Measurements from ENCODE around the gene ZPBP.

The ZPBP gene

DNA sequence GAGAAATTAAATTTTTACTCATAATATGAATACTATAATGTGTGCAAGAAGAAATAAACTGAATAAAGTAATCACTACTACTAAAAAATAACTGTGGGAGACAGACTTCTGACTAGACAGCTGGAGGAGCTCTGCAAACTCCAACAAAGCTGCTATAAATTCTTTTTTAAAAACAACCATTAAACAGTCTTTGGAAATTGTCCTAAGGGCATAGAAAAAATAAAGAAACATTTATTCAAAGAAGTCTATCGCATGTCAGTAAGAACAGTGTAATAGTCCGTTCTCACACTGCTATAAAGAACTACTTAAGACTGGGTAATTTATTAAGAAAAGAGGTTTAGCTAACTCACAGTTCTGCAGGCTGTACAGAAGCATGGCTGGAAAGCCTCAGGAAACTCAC is 56.0 kb downstream of the ZPBP start:
- DNase-seq: no peak

DNA sequence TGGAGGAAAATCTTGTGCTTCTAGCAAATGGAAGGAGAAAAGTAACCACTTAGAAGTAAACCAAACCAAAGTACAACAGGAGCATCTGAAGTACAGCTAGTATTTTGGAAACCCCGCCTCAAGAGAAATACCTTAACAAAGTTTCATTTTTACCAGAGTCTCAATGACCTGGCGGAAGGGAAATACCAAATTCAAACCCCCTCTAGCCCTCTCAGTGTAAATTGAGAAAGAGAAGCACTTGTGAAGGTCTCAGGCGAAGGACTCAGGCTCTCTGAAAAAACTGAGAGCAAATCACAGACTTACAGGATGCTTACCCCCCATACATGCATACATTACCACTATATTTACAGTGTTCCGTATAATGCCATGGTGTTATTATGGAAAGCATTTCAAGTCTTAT is 70.1 kb downstream of the ZPBP start:
- DNase-seq: no peak

DNA sequence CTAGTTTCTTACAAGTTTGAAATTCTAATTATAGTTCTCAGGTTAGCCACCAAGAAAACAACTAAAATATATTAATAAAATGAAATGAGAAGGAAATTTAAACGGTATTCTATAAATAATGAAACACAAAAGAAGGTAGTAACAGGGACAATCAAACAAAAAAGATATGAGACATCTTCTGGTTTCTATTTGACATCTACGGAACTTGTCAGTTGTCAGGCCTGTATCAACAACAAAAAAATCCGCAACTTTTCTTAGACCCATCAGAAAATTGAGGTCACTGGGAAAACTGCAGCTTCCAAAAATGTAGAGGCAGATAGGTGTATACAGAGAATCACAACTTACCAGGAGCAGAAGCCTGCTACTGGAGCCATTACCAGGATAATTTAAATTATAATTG is 70.6 kb downstream of the ZPBP start:
- no peak for DNase-seq

DNA sequence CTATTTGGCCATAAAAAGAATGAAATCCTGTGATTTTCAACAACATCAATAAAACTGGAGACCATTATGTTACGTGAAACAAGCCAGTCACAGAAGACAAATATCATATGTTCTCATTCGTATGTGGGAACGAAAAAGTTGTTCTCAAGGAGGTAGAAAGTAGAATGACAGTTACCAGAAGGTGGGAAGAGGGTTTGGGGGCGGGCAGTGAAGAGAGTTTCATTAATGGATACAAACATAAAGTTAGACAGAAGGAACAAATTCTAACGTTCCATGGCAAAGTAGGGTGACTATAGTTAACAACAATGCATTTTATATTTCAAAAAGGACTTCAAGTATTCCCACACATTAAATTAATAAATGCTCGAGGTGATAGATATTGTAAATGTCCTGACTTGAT is 97.4 kb downstream of the ZPBP start:
- DNase-seq: no peak

DNA sequence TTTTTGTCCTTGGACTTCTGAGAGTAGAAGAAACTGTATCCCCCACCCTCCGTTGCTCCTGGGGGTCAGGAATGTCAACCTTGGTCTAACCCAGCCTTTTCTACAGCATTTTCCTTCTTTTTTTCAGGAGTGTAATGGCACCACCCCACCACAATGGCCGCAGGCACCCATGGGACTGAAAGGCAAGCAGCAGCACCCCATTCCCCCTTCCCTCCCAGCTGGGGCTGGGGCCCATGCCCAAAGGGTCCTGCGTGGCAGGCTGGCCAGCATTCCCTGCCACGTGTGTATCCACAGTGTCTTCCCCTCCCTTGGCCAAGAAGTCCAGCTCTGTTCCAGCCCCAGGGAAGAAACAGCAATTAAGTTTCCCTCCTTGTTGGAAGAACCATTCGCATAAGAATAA is 106.9 kb downstream of the ZPBP start:
- DNase-seq: no peak

DNA sequence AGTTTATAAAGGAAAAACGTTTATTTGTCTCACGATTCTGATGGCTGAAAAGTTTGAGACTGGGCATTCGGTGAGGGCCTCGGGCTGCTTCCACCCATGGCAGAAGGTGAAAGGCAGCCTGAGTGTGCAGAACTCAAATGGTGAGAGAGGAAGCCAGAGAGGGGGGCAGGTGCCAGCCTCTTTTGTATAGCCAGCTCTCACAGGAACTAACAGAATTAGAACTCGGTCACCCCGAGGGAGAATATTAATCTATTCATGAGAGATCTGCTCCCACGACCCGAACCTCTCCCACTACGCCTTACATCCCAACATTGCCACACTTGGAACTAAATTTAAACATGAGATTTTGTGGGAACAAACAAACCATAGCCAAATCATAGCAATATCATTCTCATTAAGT is 112.6 kb downstream of the ZPBP start:
- no peak for DNase-seq

DNA sequence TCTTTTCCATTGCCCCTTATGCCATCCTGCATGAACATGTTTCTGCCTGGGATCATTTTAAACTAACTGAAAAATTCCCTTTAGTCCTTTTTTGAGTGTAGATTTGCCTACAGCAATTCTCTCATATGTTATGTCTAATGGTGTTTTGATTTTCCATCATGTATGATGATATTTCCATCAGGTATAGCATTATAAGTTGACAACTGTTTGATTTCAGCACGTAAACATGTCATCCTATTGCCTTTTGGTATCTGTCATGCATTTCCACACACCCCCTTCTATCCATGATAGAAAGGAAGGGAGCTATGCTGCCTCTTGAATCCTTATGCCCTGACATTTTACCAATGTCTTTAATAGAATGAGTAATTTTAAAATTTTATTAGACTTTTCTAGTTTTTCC is 116.8 kb downstream of the ZPBP start:
- DNase-seq: no peak

DNA sequence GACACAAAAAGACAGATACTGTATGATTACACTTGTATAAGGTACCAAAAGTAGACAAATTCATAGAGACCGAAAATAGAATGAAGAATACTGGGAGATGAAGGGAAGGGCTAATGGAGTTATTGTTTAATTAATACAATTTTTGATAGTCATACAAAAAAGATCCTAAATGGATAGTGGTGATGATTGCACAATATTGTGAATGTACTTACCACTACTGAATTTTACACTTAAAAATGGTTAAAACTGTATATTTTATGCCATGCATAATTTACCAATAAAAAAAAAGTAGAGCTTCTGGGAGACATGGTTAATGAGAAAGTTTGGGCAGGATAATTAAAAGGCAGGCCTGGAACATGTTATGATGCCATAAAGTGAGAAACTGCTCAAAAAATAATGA is 119.0 kb downstream of the ZPBP start:
- no peak for DNase-seq

DNA sequence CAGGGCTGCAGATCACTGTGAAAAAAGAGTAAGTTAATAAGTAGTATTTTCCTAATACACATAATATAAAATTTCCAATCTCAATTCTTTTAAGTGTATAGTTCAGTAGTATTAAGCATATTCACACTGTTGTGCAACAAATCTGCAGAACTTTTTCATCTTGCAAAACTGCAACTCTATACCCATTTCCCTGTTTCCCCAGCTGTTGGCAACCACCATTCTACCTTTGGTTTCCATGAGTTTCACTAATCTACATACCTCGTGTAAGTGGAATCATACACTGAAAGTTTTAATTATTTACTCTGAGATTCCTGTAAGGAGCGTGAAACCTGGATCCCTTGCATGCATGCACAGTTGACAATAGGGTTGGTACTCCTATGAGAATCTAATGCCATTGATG is 155.4 kb downstream of the ZPBP start:
- no peak for DNase-seq

DNA sequence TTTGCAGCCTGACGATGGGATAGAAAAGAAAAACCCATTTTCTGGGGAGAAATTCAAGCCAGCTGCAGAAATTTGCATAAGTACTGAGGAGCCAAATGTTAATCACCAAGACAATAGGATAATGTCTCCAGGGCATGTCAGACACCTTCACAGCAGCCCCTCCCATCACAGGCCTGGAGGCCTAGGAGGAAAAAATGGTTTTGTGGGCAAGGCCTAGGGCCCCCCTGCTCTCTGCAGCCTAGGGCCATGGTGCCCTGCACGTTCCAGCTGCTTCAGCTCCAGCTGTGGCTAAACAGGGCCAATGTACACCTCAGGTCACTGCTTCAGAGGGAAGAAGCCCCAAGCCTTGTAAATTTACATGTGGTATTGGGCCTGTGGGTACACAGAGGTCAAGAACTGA is 161.4 kb downstream of the ZPBP start:
- DNase-seq: no peak

DNA sequence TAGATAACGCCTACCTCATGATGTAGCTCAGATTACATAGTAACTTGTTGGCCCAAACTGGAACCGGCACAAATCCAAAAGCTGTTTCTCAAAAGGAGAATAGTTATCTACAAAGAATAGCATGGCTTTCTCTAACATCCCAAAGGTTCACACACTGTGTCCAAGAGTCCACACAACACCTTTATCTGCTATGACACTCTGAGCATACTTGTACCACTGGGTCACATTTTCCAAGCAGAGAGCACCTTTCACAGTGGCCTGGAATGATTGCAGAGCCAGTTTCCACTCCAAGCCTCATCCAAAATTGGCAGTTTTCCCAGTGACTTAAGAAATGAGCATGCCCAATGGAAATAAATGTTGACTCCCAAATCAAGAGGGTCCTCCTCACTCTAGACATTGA is 164.3 kb downstream of the ZPBP start:
- DNase-seq: no peak

DNA sequence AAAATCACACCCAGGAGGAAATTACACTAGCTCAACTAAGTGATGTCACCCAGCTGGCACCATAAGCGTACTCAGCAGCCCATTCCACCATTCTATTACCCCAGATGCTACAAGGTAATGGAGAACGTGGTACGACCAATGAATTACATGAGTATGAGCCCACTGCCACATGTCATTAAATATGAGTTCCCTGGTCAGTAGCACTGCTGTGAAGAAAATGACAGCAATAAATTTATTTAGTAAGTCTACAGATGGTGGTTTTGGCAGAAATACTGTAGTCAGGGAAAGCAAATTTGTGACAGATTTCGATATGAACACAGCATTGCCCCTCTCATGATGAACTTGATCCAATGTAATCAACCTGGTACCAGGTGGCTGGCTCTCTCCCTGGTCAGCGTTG is 165.4 kb downstream of the ZPBP start:
- DNase-seq: no peak

DNA sequence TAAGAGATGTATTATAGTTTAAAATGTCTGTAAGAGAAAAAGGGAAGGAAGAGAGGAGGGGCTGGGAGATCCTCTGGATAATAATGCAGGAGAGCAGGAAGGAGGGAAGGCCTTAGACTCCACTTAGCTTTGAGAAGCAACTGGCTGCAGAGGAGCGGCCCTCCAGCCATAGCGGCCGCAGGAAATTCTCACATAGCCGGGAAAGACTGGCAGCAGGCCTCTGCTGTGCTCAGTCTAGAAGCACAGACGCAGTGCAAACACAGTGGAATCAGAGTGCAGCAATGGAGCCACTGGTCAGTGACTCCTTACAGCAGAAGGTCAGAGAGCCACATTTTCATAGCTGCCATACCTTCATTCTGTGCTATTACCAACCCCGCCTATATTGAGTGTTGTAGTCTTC is 166.3 kb downstream of the ZPBP start:
- no peak for DNase-seq

DNA sequence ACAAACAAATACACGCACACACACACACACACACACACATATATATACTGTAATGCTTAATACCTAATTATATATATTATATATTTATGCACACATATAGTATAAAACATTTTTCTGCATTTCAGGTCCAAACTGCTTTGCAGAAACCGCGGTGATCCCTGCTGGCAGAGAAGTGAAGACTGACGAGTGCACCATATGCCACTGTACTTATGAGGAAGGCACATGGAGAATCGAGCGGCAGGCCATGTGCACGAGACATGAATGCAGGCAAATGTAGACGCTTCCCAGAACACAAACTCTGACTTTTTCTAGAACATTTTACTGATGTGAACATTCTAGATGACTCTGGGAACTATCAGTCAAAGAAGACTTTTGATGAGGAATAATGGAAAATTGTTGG is 181.1 kb downstream of the ZPBP start:
- no peak for DNase-seq

DNA sequence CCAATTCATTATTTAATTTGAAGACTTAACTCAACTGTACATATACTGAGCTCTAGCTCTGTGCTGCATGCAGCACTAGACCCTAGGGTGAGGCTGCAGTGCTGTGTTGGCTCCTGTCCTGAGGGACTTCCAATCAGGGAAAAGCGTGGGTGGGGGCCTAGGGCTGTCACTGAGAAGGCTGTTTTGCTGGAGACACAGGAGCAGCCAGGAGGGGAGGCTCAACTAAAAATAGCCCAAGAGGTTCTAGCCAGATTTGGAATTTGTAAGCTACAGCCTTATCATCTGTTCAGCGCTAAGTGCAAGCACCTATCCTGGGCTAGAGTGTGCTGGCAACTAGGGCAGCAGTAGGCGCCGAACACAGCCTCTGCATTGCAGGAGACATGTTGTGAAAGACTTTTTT is 198.5 kb downstream of the ZPBP start:
- no peak for DNase-seq

DNA sequence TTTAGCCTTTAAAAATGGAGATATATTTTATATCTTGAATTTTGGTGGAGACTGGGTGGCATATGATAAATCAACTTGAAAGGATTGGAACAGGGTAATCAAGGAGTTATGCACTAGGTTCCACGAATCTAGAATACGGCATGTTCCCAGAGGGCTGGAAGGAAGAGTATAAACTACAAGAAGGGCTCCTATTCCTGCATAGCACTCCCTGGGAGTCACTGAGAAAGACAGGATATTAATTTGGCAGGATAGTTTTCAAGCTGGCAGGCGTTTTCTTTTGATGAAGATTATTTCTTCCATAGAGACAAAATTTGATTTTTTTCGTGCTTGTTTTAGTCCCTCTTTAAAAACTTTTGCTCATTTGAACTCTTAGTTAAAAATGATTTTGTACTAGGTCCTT is 199.9 kb downstream of the ZPBP start:
- DNase-seq: no peak

DNA sequence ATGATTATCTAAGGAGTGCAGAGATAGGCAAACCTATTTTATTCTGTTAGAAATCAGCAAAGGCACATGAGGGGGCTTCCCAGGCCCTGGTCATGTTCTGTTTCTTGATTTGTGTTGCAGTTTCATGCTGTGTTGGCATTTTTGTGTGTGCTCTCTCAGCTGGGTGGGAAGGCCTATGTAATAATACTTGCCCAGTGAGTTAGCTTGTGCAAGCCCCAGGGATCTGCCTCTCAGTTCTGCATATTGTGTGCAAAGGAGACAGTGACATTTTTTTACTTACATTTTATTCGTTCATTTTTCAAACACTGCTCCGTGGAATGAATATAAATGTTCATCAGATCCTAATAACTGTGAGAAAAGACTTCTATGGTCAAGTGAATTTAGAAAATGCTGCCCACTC is 200.6 kb downstream of the ZPBP start:
- no peak for DNase-seq
